ENCODE measurements around the gene CIPC. TPM values are rescaled to one million over a fixed set of nuclear protein-coding genes. Genes with fewer than 3 reads are reported as not detected.

Gene CIPC
- total RNA-seq, 1 donor from 2014 or later, result 12.8 TPM

DNA sequence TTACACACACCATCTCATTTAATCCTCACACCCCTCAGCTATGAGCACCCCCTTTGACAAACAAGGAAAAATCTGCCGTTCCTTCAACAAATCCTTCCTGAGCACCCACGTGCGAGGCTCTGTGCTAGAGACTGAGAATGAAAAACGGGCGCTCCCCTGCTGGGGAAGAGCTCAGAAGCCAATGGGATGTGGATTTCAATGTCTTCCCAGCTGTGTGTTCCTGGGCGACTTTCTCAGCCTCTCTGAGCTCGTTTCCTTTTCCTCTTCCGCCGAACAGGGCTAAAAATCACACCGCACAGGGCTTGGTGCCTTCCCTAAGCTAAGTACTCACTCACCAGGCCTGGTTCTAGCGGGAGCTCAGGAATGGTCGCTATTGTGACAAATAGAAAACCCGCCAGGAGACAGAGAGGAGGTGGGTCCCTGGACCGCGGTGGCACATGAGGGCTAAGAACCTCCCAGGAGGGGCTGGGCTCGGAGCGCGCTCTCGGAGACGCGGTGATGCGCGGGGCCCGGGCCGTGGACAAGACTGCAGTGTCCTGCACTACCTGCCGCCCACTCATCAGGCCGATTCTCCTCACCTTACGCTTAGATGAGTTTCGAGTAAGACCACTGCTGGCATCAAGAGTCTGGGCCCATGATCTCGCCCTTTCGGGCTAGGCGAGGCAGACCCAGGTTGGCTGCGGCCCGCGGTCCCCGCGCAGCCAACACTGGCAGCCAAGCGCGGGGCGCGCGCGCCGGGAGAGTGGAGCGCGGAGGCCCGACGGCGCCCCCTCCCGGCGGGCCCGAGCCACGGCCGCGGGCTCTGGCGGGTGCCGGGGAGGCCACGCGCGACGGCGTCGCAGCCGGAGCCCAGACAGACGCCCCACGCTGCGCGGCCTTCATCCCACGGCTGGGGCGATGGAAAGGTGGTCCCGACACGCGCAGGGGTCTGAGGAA, 26.6 kb downstream of the CIPC start:
- intact Hi-C loops (cut with micrococcal nuclease), result loop anchor here (1.0 kb wide), 1 partner anchor 27 kb away; no protein-coding TSS in a partner anchor

DNA sequence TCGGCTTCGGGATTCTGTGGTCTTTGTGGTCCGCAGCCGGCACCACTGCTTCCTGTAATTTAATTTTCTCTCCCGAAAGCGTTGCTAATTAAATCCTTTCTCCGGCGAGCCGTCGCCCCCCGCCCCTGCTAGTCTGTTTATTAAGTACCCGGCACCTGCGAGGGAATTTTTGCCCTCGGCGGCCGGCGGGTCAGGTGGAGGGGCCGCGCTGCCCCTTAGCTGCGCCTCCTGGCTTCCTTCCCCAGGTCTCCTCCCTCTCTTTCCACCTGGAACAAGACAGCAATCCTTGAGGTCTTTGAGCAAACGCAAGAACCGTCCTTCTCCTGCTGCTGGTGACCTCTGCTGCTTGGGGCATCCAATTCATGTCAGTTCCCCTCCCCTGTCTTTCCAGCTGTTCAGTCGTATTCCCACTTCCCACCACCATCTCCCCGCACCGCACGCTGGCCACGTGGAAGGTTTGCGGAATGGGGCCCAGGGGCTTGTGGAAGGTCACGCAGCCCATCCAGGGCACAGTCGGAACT, 27.3 kb downstream of the CIPC start:
- intact Hi-C loops (cut with micrococcal nuclease), result loop anchor here (1.0 kb wide), 1 partner anchor 28 kb away; no protein-coding TSS in a partner anchor

DNA sequence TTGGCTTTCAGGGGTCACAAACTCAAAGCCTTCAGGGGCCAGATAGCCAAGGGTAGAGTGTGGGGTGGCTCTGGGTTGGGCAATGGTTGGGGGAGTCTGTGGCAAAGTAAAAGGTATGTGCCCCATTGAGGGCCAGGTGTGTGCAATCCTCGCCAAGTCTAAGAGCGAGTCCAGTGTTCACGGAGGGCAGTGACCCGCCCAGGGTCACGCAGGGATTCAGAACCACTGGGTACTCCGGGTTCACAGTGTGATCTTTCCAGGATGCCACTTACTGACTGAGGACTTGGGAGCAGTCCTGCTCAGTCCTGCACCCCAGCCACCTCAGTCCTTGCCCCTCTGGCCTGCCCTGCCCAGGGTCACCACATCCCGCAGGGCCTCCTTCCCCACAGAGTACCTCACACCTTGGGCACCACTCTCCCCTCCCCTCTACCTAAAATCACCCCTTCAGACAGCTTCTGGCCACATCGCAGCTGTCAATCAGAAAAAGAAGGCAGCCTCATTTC, 27.8 kb downstream of the CIPC start:
- intact Hi-C loops (cut with micrococcal nuclease), result loop anchor here (1.0 kb wide), 1 partner anchor 29 kb away; no protein-coding TSS in a partner anchor

DNA sequence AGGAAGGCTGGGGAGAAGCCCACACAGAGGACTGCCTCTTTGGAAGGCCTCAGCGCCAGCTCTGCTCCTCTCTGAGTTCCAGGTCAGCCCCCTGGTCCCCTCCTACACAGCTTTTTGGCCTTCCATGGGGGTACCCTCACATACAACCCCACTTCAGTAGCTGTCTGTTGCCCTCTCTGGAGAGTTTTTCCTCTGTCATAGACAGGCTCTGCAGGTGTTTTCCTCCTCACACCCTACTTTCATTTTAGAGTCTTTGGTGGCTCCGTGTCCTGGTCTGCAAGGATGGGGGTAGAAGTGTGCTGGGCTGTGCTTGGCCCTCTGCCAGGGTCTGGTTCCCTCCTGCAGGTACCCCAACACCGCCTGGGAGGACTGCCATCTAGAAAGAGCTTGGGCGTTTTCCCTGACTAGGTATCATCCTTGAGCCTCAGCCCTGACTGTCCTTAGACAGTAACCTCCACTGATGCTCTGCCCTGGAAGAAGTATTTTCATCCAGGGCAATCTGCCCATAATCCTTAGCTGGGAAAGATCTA, 28.5 kb downstream of the CIPC start:
- intact Hi-C loops (cut with micrococcal nuclease), result no loop called here

DNA sequence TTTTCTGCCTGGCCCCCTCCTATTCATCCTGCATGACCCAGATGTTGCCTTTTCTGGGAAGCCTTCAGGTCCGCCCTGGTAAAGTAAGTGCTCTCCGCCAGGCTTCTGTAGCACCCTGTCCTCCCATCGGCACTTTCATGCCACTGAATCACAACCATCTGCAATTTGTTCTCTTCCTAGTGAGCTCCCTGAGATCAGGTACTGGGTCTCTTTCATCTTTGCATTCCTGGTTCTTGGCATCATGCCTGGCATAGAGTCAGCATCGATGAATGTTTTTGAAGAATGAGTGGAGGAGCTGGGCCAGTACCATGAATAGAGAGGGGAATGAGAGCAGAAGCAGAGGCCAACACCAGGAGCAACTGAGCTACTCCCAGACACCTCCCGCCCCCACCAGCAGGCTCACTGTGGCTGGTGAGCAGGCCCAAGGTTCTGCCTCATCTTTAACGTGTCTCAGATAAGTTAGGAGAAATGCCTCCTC, 30.4 kb downstream of the CIPC start:
- intact Hi-C loops (cut with micrococcal nuclease), result no loop called here

DNA sequence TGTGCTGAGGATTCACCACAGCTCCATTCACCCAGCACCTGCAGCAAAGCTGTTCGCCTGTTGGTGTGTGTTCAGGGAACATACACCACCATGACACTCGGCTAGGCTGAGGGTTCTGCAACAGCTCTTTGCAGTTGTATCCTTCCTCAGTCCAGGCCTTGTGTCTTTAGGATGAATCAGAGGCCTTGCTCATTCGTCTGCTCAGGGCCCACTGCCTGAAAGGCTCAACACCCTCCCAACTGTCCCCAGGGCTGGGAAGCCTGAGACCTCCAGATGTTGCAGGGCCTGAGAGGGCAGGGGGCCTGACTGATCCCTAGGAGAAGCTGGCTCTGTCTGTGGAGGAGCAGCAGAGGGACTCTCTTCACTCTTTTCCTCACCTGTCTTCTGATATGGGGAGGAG, 32.3 kb downstream of the CIPC start:
- intact Hi-C loops (cut with micrococcal nuclease), result no loop called here

DNA sequence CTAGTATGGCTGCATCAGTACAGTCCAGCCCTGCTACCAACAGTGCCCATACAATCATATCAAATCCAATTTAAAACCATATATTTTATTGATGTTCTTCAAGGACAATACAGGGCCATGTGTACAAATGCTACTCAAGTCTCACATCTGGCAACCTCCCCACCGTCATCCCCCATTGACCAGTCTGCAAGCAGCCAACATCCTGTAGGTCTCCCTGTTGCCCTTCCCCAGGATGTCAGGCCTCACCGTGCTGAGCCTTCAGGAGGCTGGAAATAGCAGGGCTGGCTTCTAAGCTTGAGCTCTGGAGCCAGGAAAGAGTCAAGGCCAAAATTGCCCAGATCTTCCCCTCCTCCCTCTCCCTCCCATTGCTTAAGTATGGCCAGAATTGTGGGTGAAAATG, 33.1 kb downstream of the CIPC start:
- intact Hi-C loops (cut with micrococcal nuclease), result no loop called here

DNA sequence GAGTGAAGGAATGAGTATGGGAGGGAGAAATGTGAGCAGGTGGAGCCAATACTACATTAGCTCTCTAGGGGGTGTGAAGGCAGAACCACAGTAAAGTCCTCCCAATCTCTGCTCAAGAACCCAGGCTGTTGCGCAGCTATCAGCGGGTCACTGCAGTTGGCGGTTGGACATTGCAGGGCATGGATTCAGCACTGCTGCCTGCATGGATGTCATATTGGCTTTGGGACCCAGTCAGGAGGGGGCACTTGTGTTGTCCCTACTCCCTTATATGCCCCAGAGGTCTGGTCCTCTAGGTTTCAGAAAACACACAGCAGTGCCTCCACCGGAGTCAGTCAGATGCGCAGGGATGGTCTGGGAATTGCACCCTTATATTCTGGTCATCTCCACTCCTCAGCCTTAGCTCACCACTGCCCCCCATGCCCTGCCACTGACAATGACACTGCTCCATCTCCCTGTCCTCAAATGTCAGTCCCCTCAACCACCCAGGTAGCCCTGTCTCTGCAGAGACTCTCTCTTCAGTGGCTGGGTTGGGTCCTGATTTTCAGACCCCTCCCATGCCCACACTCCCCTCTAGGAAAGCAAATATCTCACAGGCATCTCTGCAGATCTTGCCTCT, 33.9 kb downstream of the CIPC start:
- intact Hi-C loops (cut with micrococcal nuclease), result no loop called here

DNA sequence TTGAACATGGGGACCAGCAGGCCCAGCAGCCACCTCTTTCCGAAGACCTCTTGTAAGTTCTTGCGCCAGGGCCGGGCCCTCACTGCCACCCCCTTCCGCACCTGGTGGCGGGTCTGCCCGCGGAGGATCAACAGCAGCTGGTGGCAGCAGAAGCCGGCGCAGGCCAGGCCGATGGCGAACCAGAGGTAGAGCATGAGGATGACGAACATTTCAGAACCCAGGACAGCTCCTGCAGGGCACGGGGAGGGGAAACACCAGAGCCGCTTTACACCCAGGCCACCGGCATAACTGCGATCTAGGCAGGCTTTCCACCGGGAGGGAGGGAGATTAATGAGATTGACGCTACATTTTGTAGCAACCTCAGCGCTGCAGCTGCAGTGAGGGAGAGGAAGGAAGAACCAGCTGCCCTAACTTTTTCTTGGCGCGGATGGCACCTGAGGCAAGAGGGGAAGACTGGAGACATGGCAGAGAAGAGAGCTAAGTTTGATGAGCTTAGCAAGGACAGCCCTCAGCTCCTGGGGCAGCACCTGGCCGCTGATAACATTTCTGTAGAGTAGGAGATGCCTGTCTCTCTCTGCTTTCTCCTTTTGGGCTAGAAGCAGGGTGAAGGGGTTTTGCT, 35.8 kb downstream of the CIPC start:
- intact Hi-C loops (cut with micrococcal nuclease), result no loop called here

DNA sequence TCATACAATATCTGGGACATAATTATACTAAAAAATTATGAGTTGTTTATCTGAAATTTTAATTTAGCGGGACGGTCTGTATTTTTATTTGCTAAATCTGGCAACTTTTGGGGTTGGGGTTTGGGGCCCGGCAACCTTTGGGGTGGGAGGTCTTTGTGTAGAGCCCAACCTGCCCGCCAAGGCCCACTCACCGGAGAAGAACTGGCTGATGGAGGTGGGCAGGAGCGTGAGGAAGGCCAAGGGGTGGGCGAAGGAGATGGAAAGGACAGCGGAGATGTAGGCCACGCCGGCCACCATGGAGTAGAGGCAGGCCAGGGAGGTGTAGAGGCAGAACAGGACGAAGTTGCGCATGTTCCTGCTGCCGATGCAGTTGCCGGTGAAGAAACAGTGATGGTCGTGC, 41.0 kb downstream of the CIPC start:
- intact Hi-C loops (cut with micrococcal nuclease), result no loop called here

DNA sequence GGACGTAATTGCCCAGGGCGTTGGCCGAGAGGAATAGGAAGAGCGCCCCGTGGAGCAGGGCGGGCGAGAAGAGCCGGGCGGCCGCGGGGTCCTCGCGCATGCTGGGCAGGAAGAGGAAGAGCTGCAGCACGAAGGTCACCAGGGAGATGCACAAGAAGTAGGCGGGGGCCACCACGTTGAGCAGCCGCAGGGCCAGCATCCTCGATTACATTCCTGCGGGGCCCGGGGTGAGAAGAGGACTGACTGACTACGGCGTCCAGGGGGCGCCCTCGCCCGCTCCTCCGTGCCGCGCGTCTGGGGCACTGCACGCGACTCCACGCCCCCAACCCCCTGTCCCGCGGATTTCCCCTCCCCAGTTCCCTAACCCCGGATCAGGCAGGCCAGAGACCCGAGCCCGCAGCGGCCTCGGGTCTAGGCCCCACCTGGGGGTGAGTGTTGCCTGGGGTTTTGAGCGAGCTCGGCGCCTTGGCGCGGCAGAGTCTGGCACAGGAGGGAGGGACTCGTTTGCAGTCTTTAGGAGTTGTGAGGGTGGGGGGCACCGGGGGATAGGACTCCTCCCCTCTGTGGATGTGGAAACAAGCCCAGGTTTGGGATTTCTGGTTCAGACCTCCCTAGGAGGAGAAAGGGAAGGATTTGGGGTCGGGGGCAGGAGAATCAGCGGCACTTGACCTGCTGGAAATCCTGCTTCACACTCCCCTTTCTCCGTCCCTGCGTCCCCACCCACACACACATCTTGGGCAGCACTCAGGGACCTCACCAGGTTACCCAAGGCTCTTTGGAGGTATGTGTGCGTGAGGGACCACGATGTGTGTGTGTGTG, 41.7 kb downstream of the CIPC start:
- intact Hi-C loops (cut with micrococcal nuclease), result loop anchor here (5.0 kb wide), 1 partner anchor 68 kb away; no protein-coding TSS in a partner anchor

DNA sequence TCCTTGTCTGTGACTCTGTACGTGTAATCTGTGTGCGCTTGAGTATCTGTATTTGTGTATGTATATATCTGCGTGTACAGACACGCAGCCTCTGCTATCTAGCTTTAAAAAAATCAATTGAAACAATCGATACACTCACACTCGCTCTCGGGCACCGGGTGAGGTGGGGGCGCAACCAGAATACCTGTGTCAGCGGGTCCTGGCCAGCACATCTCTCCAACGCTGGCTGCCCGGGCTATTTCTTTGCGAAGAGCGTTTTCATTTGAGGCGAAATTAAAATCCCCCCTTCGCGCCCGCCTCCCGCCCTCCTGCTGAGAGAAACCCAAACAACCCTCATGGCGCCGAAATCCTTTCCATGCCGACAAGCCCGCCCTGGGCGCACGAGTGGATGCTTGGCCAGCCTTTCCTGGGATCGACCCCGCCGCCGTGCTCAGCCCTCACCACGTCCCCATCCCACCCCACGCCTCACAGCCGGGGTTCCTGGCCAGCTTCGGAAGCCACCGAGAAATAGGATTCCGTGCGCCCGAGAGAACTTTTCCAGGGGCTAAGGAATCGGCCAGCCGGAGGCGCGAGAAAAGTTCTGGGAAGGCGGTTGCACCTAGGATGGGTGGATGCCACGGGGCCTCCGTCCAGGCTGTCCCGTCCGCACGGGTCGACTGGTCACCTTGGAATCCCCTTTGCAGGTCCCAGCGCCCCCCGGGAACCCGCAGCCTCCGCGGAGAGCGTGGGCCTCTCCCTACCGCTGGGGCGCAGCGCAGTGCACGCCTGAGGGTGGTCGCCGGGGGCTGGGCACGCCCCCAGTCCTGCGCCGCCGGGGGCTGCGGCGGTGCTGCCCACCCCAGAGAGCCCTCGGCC, 42.5 kb downstream of the CIPC start:
- intact Hi-C loops (cut with micrococcal nuclease), result loop anchor here (5.0 kb wide), 1 partner anchor 67 kb away; no protein-coding TSS in a partner anchor

DNA sequence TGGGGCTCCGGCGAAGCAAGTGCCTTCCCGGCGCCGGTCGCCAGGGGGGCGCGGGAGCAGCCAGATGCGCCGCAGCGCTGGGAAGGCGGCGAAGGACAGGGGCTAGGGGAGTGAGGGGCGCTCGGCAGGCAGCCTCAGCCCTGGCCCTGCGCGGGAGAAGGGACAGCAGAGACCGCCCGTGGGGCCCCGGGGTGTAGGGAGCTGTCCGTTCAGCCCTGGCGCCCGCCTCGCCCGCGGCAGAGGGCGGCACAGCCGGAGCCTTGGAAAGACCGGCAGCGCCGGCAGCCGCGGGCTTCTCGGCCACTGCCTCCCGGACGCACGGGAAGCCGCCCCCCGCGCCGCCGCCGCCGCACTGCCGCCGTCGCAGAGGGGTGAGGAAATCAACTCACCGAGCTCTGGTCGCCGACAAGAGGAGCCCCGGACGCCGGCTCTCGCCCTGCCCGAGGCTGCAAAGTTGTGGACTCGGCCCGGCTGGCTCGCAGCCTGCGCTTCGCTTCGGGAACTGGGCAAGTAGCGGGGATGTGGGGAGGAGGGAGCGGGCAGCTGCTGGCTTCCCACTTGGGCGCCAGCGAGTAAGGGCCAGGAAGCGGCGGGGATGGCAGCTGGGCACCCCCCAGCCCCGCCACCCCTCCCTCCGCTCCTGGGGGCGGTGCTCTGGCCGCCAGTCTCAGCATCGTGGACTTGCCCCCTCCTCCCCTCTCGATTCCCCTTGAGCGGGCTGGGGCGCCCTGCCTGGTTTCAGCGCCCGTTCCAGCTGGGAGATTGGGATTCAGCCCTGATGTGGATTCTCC, 43.4 kb downstream of the CIPC start, which contains the start of gene ZDHHC22:
TSS of gene ZDHHC22 (minus strand) at position 578 of the 791 bp plus-strand sequence. CDS start 2,053 bp downstream, outside the sequence.
- intact Hi-C loops (cut with micrococcal nuclease), result loop anchor here (5.0 kb wide), 1 partner anchor 66 kb away; no protein-coding TSS in a partner anchor

DNA sequence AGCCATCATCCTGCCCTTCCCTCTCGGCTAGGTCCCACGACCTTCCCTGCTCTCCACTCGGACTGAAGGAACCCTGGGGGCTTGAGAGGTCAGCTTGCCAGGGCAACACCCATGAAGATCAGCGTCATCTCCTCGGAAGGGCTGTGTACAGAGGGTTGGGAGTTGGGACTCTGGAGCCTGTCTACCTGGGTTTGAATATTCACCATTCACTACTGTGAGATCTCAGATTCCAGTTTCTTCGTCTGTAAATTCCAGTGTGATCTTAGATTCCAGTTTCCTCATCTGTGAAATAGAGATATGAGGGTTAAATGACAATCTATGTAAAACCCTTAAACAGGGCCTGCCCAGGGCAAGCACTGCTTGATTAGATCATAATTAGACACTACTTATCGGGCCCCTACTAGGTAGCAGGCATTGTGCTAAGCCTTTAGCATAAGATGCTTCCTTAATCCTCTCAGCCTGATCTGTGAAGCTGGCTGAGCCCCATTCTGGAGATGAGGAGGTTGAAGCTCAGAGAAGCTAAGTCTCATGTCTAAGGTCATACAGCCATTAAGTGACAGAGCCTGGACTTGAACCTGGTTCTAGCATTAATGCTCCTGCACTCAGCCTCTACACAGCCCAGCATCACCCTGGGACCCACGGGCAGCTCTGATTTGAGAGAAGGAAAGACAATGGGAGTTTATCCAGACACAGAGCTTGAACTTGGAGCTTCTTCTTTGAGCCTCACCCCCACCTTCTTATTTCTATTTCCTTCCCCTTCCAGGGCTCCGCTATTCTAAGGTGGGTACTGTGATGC, 44.1 kb downstream of the CIPC start:
- intact Hi-C loops (cut with micrococcal nuclease), result loop anchor here (5.0 kb wide), 1 partner anchor 65 kb away; no protein-coding TSS in a partner anchor

DNA sequence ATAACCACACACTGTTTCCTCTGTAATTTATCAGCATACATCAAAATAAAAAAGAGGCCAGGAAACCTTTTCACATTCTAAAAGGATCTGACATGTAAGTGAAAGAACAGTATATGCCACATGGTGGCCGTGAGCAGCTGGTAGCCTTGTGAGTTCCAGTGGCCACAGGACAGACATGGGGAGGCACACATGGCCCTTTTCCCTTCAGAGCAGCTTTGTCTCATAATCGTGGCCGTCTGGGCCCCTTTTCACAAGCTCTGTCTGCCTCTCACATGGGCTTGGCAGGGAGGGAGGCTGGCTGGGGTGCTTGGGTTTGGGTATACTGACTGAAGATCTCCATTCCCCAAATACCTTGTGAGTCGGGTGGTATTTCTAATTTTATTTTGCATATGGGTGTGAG, 45.0 kb downstream of the CIPC start:
- intact Hi-C loops (cut with micrococcal nuclease), result loop anchor here (5.0 kb wide), 1 partner anchor 64 kb away; no protein-coding TSS in a partner anchor

DNA sequence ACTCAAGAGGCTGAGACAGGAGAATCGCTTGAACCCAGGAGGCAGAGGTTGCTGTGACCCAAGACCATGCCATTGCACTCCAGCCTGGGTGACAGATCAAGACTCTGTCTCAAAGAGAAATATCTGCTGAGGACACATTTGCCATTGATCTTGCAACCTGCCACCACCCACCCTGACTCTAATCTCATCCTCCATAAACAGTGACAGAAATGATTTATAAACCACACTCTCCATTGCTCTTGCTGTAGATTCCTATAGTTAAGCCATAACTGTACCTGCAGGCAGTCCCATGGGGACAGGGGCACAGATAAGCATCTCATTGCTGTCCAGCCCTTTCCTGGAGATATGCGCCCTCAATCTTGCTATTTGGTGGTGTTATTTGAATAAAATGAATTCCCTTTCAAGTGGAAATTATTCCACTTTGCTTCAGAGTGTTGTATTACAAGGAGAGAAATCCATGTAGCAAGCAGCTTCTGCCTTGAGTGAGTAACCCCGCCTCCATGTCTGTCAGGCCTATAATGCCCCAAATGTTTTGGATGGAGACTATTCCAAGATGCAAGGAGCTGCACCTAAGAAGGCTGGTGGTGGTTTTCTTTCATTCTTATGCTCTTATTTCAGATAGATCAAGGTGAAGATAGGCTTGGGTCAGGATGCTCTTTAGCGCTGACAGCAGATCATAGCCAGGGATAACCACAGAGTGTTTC, 46.5 kb downstream of the CIPC start:
- intact Hi-C loops (cut with micrococcal nuclease), result loop anchor here (5.0 kb wide), 1 partner anchor 63 kb away; no protein-coding TSS in a partner anchor
